ENCODE measurements around the gene NPTX1. TPM values are rescaled to one million over a fixed set of nuclear protein-coding genes. Genes with fewer than 3 reads are reported as not detected.

Gene NPTX1
- total RNA-seq, 1 donor from 2014 or later = 0.31 TPM

- peak; percentile 85 for DNase-seq
These were observed 49.6 kb downstream of the NPTX1 start for GRCh38 chr17:80426671-80427326.

GRCh38 chr17:80425835-80426426 is 50.5 kb downstream of the NPTX1 start:
- DNase-seq = no peak

- DNase-seq = no peak
These were observed 51.3 kb downstream of the NPTX1 start for GRCh38 chr17:80424878-80425765.

GRCh38 chr17:80424261-80424660 is 52.1 kb downstream of the NPTX1 start:
- DNase-seq = no peak

GRCh38 chr17:80423536-80424225 is 52.7 kb downstream of the NPTX1 start:
- no peak for DNase-seq

GRCh38 chr17:80422981-80423380 is 53.4 kb downstream of the NPTX1 start:
- no peak for DNase-seq

- DNase-seq = no peak
These were observed 54.1 kb downstream of the NPTX1 start for GRCh38 chr17:80422276-80422675.

- DNase-seq = no peak
These were observed 54.9 kb downstream of the NPTX1 start for GRCh38 chr17:80421381-80422090.

DNA sequence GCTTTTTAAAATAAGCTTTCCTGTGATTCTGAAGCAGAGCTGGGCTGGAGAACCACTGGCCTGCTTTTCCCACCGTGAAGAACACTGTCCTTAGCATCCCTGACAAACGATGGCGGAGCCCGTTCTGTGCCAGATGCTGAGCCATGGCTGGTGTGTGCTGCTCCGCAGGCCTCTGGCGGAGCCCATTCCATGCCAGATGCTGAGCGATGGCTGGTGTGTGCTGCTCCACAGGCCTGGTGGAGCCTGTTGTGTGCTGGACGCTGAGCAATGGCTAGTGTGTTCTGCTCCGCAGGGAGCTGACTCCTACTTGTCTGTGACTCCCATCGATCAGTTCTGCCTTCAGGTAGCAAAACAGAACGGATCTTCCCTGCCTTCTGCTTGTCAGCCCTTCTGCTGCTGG is 57.2 kb downstream of the NPTX1 start:
- no peak for DNase-seq

DNA sequence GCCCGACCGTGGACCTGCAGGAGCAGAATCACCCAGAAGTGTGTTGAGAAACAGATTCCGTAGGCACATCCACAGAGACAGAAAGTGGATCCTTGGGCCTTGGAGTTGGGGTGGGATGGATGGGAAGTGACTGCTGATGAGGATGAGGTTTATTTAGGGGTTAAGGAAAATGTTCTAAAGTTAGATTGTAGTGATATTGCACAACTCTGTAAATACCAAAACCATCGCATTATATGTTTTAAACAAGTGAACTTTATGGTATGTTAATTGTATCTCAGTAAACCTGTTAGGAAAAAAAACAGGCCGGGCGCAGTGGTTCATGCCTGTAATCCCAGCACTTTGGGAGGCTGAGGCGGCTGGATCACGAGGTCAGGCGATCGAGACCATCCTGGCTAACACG is 57.8 kb downstream of the NPTX1 start:
- DNase-seq = no peak

Small RNAs within 50 kb of the gene (small RNA-seq; reads per million reads assigned to genes)
- not detected for gene AC120024.2 (ENCODE audit: low replicate concordance)
- not detected for gene AC120024.3 (ENCODE audit: low replicate concordance)
- not detected for gene MIR4730 (ENCODE audit: low replicate concordance)

Other genes starting within 250 kb of the NPTX1 start
- 66.8 TPM for gene RNF213, start 215.8 kb downstream of the NPTX1 start, total RNA-seq
- 10.8 TPM for gene ENDOV, start 61.4 kb downstream of the NPTX1 start, total RNA-seq
- 40.9 TPM for gene RPTOR, start 68.2 kb upstream of the NPTX1 start, total RNA-seq